Dermis microvascular lymphatic vessel endothelial cell (primary cell): Measurements from ENCODE around the gene PRKAR2A. TPM values are rescaled to one million over a fixed set of nuclear protein-coding genes. Genes with fewer than 3 reads are reported as not detected.
A peak's percentile ranks its signal among the peaks of the same experiment; 100 is the strongest.

Source experiments
- DNase-seq, 2 donors: peaks; one replicate each; pipeline versions ENCODE4 v3.0.0 to v3.0.0-alpha.2; 2010; ENCODE audit warnings: low read depth in 2 of 2
- total RNA-seq: library from RNA; depleted of rRNA; stranded (reverse); fragments of >200 nt; gene quantifications from 2 replicates; pipeline ENCODE4 v1.2.1, GENCODE V29; 2014

PRKAR2A gene
- 28.1 and 31.2 TPM in 2 replicates for total RNA-seq

DNA sequence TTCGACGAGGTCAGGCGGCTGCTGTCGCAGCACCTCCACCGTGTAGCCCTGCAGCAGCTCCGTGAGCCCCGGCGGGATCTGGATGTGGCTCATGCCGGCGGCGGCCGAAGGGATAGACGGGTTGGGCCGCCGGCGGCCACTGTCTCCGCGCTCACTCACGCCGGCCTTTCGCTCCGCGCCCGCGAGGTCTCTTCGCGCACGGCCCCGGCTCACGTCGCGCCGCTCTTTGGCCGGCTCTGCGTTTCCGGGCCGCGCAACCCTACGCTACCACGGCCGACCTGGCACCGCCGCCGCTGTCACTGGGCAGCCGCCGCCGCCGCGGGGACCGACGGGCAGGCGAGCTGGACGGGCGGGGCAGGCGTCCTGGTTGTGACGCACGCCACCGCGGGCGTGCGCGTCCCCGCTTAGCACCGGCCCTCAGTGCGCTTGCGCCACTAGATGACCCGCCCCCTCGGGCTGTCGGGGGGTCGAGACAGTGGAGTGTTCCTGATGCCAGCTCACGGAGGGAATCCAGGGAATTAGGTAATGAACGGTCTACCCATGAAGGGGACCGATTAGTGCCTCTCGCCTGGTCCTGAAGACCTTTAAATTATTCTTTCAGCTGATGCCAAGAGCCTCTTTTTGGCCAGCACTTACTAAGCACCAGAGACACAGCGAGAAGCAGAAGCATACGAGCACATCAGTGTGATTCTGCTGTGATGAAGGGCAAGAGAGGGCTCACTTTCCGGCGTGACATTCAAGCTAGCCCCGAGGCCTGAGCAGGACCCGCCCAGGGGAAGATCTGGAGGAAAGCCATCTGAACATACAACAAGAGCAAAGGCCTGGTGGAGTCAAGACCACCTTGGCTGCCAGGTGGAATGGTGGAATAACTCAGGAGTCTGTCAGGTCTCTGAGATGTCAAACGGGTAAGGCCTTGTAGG, at the start of gene PRKAR2A:
Gene PRKAR2A, minus strand, starts transcription at position 371 of the 920 bp plus-strand sequence. Its CDS starts 278 bp downstream, at position 93.
- peak; percentile 77 to 92 for DNase-seq

DNA sequence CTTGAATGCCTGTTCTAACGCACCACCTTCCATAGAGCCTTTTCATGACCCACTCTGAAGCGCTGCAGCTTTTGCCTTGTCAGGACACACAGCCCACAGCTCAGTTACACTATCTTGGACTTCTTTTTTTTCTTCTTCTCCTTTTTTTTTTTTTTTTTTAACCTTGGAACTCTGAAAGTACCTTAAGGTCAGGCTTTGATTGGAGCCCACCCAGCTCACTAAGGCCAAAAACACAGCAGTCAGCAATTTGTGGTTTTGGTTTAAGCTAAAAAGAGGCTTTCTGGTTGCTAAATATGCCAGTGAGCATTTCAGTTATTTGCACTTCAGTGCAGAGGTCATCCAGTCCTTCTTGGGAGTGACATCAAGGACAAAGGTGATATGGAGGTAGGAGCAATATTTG, 49.3 kb upstream of the PRKAR2A start:
- no peak for DNase-seq

DNA sequence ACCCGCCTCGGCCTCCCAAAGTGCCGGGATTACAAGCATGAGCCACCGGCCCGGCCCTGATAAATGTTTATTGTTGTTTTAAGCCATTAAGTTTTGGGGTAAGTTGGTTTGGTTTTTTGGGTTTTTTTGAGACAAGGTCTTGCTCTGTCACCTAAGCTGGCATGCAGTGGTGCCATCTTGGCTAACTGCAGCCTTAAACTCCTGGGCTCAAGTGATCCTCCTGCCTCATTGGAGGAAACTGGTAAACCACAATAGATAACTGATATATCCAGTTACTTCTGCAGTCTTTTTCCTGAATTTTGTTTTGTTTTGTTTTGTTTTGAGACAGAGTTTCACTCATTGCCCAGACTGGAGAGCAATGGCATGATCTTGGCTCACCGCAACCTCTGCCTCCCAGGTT, 46.8 kb upstream of the PRKAR2A start:
- DNase-seq, result no peak

DNA sequence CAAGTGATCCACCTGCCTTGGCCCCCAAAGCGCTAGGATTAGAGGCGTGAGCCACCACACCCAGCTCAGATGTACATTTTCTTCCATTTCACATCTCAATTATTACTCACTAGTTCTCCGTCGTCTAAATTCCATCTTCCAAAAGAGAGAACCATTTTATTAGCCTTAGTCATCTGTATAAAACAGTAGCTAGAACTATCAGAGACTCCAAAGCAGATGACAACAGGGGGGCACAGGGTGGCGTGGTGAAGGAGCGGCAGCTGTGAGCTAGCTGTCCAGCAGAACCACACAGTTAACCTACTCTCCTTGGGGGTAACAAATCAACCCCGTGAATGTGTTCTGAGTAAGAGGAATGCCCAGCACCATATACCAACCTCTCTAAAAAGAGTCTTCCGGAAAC, 43.9 kb upstream of the PRKAR2A start:
- no peak for DNase-seq

DNA sequence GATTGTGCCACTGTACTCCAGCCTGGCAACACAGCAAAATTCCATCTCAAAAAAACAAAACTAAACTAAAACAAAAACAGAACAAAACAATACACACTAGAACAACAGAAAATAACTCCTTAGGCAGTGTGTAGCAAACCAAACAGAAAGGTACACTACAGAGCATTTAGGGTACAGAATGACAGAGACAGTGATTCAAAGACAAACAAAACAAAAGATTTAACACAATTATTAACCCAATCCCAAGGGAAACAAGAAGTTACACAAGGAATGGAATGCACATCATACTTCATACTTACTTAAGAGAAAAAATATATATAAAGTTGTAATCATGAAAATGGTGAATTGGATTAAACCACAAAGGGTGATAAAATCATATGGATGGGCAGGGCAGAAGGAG, 38.1 kb upstream of the PRKAR2A start:
- no peak for DNase-seq

DNA sequence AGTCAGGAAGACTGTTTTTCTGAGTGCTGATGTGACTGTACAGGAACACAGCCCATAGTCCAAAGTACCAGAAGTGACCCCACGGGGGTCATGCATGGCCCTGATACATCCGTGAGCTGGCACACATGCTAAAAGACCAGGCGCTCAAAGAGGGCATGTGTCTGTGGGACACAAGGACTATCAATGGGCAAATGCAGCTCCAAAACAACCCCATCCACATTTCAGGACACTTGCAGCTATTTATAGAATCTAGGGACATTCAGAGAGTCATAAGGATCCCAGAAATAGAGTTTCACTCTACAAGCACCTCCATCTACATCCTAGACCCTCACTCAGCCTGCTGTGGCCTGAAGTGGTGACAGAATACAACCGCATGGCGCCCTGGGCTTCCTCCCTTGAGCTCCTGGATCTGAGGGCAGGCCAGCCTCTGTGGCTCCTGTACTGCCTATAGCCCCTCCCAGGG, 34.0 kb upstream of the PRKAR2A start:
- DNase-seq, result no peak

DNA sequence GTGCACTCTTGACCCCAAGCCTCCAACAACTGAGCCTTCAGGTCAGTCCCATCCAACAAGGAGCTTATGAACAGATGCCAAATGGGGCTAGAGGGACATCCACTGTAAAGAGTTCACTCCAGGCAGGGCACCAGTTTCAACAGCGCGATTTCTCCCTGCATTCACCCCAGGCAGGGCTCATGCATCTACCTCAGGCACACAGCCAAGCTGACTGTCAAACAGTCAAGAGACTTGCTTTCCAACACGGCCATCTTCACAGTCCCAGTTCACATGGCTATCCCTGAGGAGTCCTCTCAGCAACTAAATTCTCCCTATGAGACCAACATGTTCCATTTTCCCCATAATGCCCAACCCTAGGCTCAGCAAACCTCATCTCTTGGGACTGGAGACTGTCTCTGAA, 33.3 kb upstream of the PRKAR2A start:
- no peak for DNase-seq

DNA sequence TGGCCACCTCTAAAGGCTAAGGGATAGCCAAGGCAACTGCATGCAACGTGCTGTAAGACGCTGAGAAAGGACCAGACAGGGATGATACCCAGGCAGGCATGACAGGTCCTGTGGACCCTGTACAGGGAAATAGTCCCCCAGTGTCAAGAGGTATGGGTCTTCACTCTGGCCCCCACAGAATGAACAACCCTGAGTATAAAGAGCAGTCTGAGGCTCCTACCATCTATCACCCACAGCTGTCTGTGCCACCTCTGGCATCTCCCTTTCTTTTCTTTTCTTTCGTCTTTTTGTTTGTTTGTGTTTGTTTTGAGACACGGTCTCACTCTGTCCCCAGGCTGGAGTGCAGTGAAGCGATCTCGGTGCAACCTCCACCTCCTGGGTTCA, 32.3 kb upstream of the PRKAR2A start:
- DNase-seq, result no peak

DNA sequence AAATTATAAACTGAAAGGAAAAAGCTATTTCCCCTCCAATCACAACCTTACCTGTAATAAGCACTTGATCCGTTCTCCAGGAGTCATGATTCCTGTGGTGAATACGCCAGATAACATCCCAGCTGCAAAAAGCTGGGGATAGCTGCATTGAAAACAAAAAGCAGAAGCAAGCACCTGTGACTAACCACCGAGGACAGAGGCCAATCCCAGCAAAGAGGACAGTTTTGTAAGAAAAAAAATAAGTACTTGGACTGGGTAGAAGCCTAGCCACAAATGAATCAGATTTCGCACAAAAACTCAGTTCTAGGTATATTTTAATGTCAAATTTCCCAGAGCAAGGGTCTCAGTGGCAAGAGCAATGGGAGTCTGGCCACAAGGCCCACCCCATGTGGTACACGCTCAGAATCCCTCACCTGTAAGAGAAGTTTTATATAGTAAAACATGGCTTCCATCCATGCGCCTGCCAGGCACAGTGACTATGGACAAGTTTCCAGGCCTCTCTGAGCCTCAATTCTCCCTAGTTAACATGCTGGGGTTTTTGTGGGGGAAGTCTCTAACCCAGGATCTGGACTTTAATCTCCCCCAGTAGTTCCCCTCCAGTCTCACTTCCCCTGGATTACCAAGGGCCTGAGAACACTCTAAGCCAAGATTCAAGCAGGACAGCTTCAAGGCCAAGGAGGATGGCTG, 31.8 kb upstream of the PRKAR2A start:
- no peak for DNase-seq

DNA sequence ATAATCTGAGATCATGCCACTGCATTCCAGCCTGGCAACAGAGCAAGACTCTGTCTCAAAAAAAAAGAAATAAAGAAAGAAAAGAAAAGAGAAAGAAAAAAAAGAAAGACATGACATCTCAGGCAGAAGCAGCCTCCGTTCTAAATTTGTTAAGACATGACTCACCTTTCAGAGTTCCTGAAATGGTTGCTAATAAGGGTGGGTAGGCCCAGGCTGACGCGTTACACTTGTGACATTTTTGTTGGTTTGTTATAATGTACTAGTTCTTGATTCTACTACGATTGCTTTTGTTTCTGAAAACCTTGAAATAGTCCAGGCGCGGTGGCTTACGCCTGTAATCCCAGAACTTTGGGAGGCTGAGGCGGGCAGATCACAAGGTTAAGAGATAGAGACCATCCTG, 30.0 kb upstream of the PRKAR2A start:
- no peak for DNase-seq

DNA sequence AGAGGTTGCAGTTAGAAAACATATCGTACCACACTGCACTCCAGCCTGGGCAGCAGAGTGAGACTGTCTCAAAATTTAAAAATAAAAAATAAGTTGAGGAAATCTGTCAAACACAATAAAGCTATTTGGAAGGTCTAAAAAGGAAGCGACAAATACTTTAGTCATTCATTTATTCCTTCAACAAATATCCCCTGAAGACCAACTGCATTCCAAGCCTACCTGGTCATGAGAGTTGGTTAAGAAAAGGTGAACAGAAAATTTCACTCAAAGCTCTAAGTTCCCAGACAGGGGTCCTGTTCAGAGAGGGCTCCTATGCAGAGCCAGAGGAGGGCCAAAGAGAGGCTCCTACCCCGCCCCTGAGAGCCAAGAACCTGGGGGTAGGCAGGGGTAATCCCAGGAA, 15.4 kb upstream of the PRKAR2A start:
- DNase-seq, result no peak

DNA sequence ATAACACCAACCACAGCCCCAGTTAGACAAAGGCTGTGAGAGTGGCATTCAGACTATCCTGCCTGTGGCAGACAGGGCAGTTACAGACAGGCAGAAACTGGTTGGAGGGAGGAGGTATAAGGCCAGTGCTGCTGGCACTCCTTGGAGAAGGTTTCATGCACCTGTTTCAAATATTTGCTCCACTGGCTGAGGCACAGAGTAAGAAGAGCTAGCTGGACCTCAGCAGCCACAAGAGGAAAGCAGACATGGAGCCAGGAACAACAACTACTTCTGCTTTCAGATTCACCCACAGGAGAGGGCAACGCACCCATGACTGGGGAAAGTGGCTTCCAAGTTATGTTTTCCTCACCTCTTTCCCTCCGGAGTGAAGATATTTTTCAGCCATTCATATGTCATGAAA, 11.5 kb upstream of the PRKAR2A start:
- DNase-seq, result no peak

DNA sequence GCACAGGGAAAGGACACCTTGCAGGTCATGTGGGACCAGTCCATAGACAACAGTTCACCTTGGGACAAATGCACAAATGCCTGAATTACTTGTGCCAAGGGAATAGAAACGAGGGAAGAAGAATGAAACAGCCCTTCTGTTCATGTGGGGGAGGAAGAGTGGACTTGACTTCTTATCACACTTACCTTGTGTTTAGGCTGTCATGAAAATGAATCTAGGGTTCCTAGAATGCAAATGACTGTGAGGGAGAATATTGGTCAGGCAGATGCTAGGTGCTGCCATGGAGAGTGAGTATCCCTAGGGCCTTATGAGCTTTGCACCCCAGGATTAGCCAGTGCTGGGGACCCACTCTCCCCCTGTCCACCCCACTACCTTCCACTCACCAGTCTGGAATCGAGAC, 11.0 kb upstream of the PRKAR2A start:
- no peak for DNase-seq

DNA sequence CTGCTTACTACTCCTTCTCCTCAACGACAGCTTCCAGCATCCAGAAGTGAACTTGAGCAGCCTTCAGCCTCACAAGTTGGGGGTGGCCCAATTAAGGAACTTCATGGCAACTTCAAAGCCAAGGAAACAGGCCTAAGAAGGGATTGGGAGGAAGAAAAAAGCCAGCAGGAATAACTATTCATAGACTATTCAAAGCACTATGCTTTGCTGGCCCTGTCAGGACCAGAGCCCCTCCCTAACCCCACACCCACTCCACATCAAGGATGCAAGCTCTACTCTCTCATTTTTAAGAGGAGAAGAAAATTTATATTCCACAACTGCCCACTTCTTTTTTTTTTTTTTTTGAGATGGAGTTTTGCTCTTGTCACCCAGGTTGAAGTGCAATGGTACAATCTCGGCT, 10.0 kb upstream of the PRKAR2A start:
- no peak for DNase-seq

DNA sequence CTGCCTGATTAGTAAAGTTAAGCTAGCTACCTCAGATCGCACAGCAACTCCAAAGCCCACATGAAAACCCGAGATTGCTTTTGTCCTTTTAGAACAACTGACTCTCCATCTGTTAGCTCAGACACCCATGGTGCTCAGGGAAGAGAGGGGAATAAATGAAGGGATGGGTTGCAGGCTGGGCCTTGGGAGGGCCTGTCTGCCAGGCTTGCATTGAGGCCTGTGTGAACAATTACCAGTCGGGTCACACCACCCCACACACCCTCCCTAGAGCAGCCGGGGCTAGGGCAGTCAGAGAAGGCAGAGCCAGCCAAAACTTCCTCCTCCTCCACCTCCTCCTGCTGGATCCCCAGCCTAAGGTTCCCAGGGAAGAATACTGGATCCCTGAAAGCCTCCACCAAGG, 8.8 kb upstream of the PRKAR2A start:
- DNase-seq, result no peak

DNA sequence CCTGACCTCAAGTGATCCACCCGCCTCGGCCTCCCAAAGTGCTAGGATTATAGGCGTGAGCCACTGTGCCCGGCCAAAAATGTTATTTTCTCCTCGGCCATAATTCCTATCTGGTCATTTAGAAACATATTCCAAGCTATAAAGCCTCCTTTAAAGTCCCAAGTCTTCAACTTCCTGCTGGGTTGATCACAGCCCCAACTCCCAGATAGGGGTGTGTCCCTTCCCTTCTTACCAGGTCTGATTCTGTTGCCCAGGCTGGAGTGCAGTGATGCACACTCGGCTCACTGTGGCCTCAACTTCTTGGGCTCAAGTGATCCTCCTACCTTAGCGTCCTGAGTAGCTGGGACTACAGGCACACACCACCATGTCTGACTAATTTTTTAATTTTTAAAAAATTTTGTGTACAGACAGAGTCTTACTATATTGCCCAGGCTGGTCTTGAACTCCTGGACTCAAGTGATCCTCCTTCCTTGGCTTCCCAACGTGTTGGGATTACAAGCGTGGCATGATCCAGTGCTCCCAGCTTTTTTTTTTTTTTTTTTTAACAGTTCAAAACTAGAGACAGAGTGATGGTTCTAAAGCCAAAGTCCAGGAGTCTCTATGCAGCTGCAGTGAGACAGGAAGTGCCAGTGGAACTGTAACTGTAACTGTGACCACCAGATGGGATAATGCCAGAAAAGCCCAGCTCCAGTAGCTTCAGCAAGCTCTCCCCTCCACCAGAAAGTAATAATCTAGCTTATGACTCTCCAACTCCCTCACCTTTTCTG, 8.2 kb upstream of the PRKAR2A start:
- DNase-seq, result no peak

DNA sequence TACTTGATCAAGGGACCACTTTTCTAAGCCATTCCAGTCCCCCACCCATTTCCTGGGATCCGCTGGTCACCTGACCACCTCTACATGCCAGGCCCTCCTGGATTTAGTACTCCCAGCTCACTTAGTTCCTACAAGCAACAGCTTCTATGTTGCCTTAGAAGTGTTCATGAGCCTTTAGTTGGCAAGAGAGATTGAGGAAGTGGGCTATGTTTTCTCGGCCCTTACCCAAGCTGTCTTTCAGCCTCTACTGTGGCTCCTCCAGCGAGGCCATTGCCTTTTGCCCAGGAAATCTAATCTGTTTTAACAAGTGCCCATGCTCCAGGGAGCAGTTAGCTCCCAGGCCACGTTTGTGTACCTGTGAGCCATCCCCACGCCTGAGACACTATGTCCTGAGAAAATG, 4.5 kb upstream of the PRKAR2A start:
- DNase-seq, result no peak

DNA sequence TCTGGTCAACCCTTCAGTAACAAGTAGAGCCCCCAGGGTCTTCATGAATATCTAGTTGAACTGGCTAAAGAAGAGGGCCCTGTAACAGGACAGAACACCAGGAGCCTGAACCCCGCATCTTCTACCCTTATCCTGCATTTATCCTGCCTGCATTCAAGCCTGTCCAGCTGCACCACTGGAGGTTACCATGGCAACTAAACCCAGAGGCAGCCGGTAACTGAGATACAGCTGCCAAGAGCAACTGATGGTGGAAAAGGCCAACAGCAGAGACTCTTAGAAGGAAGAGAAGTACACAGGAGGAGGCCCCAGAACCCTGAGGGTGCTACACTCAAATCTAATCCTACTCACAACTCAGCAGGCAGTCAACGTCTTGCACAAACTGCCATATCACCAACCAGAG, 3.7 kb upstream of the PRKAR2A start:
- peak in 1 of 2 donors; percentile 11 for DNase-seq

DNA sequence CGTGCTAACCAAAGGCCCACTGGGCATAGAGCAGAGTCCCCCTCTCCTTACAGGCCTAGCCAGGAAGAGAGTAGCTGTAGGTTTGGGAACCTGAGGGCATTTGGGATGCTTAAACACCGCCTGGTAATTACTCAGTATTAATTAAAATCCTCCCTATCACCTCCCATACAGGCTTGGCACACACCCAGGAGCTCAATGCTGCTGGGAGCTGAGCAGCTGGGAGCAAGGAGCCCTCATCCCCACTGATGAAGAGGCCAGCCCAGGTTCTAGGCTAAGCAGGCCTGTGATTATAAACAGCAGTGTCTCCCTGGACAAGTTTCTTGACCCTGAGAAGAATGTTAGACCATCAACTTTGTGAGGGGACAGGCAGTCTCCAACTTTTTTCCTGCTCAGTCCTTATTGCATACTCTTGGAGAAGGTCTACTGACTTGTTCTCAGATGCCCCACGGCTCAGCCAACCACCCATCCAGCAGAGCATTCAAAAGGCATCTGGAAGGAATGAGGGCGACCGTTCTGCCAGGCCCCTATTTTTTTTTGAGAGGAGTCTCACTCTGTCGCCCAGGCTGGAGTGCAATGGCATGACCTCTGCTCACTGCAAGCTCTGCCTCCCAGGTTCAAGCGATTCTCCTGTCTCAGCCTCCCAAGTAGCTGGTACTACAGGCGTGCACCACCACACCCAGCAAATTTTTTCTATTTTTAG, 1.3 kb upstream of the PRKAR2A start:
- no peak for DNase-seq

DNA sequence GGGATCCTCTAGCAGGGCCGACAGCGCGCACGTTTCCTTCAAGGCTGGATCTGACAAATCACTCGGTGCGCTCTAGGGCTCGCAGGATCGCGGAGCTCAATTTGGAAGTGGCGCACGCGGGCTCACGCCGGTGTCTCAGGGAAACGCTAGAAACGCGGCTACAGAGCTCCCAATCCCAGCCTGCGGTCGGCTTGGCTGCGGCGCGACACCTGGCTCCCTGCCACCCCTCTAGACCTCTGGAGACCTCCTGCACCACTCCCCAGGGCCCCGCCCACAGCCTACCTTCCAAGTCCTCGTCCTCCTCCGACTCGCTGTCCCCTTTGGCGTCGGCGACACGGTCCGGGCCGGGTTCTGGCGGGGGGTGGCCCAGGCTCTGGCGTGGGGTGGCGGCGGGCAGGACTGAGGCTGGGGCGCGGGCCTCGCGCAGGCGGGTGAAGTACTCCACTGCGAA, 596 bp downstream of the PRKAR2A start:
- DNase-seq, result peak; percentile 23 to 81

DNA sequence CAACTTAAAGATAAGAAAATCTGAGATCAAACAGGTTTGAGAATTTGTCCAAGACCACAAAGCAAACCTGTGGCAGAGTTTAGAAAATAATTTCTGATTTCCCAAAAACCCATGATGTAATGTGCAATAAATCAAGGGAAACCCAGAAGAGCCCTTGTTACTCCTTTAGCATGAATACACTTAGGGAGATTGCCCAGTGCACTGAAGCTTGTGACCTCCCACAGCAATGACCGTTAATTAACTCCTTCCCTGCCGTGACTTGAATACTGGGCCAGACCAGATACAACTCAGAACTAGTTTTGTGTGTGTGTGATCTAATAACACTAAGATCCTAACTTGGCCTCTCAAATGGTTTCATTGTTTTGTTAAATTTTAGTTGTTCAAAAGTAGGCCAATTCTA, 2.5 kb downstream of the PRKAR2A start:
- DNase-seq, result no peak
